ENCODE data around the gene IGFBP7.

The IGFBP7 gene

DNA sequence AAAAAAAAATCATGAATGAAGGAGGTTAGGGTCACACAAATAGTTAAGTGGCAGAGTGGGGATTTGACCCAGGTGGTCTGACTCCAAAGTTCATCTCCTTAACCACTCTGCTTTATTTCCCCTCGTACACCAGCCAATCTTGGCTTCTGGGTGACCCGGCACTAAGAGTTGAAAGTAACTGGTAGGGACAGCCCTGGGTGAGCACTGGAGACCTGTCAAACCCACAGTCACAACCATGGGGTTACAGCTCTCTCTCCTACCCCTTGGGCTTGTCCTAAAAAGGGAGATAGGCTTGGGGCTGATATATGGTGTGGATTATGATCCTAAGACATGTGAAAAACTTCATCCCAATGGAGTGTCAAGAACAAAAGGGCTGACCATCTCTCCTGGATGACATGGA, 12.5 kb downstream of the IGFBP7 start:
- no peak for DNase-seq (ENCODE audit: low spot score)

DNA sequence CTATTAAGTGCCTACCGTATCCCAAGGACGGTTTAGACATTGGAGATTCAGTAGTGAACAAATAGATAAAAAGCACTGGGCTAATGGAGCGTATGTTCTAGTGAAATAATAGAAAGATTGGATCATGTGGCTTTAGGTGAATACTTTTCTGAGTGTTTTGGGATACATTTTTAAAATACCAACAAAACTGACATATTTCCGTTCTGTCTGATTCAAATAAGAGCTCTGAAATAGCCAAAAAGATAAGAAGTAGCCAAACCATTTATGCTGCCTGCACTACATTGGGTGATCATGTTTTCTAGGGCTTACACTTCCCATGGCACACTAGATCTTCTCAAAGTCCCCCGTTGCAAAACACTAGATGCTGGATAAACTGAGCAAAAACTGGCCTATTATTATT, 14.2 kb downstream of the IGFBP7 start:
- DNase-seq (ENCODE audit: low spot score), result no peak

DNA sequence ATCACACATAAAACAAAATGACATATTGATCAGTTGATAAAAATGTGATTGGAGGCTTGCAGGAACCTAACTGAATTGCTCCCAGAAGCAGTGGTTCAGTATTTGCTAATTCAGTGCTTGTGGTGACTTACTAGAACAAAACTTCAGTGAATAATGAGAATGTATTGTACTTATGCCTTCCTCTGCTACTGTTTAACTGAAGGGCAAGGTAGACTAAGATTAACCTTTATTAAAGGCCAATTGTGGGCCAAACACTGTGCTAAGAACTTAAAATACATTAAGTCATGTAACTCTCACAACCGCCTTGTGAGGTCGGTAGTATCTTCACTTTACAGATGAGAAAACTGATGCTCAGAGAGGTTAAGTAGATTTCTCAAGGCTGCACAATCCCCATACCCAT, 14.9 kb downstream of the IGFBP7 start:
- DNase-seq (ENCODE audit: low spot score), result peak; percentile 84

- DNase-seq (ENCODE audit: low spot score), result peak; percentile 89
Observed at GRCh38 chr4:57094832-57095223, 15.4 kb downstream of the IGFBP7 start.

DNA sequence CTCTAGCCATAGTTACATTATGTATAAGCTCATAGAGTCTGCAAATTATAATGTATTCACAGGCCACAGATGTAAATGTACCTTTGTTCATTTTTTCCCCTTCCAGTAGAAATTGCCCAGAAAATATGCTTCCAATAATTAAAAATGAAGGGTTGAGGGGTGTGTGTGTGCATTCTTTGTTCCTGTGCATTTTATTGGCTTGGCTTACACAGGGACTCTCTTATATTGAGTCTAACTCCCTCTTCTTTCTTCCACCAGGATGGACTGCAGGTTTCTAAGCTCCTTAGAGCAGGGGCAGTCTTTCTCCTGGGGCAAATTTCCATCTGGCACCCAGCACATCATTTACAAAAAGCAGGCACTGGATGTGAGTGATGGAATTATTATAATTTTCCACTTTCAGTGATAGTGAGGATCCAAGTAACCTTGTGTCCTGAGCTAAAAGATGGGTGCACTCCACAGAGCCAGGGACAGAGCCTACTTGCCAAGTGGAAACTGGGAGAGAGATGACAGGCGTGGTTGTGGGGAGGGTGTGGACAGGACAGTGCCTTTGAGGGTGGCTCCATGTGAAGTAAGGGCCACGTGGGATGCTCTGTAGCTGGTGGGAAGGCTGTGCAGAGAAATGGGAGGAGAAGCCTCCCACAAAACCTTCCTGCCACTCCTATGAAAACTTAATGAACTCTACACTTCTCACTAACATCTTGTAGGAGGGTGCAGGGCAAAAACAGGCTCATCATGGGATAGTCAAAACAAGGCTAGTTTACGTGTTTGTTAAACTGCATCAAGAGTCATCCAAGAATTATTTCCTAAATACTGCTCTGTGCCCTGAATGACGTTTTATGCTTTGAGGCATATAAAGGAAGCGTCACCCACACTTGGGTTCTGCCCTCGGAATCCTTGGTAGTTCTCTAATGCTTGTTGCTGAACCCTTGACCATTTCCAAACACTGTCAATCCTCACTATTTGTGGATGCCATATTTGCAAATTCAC, 16.0 kb downstream of the IGFBP7 start:
- DNase-seq (ENCODE audit: low spot score), result no peak

DNA sequence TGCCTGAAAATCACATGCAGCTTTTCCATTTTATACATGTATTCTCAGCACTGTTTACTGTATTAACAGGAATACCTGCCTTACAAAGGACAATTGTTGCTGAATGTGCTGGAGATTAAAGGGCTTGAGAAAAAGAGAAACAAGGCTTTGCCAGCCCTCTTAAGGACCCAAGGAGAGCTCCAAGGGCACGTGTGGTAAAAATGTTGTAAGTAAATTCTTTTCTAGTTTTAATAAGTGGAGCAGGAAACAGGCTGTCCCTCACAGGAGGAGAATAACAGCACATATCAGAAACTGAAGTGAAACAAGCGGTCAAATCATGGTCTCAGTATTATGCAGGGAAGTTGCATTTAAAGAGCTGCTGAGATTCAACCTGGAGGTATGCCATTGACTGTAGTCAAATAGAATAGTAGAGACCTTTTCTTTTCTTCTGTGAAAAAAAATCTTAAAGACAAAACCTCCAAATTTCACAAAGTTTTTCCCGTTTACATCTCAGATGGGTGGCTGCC, 18.5 kb downstream of the IGFBP7 start:
- DNase-seq (ENCODE audit: low spot score), result no peak

DNA sequence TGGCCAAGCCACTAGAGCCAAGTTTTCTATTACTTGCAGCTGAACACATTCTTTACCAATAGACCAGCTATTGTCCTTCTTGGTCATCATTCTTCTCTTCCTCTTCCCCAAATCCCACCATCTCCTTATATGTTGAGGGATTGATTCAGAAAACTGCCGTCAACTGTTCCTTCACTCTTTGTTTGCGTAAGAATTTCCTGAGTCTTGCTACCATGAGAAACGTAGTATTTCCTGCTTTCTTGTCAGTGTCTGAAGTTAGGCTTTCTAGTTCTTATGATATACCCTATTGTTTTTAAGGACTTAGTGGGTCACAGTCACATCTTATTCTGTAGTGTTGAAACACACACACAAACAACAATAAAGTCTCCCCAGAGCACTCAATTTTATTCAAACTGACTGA, 20.1 kb downstream of the IGFBP7 start:
- no peak for DNase-seq (ENCODE audit: low spot score)

- peak; percentile 46 for DNase-seq (ENCODE audit: low spot score)
Observed at GRCh38 chr4:57089549-57089948, 20.6 kb downstream of the IGFBP7 start.

DNA sequence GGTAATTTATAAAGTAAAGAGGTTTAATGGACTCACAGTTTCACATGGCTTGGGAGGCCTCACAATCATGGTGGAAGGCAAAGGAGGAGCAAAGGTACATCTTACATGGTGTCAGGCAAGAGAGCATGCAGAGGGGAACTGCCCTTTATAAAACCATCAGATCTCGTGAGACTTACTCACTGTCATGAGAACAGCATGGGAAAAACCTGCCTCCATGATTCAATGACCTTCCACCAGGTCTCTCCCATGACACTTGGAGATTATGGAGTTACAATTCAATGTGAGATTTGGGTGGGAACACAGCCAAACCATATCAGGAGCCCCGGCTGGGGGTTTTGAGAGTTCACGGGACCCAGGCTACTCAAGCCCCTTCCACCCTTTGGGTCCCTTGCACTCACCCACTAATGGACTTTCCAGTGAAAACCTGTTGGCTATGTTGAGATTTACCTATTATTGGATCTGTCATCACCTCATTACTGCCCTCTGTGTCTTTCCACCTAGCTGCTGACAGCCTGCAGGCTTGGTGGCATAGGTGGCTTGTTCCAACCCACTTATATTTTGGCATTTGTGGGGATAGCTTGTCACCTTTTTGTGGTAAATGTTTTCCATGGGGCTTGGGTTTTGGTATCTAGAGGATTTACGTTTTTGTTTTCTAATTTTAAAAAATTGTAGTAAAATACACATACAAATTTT, 24.0 kb downstream of the IGFBP7 start:
- no peak for DNase-seq (ENCODE audit: low spot score)

- DNase-seq (ENCODE audit: low spot score), result no peak
Observed at GRCh38 chr4:57085278-57085677, 24.9 kb downstream of the IGFBP7 start.

DNA sequence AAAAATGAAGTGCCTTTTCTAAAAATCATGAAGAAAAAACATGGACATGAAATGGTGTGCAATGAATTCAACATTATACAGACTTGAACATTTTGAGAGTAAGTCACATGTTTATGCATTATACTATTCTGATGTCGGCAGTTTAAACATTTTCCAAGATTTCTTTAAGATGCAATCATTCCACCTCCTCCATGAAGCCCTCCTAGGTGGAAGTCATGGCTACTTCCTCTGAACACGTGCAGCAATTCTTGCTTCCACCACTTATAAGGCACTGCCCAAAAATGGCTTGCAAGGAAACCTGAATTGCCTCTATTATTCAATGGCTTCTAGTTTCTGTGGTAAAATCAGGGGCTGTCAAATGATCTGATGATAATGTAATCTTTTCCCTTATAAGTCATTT, 25.8 kb downstream of the IGFBP7 start:
- no peak for DNase-seq (ENCODE audit: low spot score)

GRCh38 chr4:57083090-57083489, 27.1 kb downstream of the IGFBP7 start:
- DNase-seq (ENCODE audit: low spot score), result no peak

- DNase-seq (ENCODE audit: low spot score), result peak; percentile 55
Observed at GRCh38 chr4:57081651-57082621, 28.2 kb downstream of the IGFBP7 start.

GRCh38 chr4:57080781-57081650, 29.2 kb downstream of the IGFBP7 start:
- peak; percentile 97 for DNase-seq (ENCODE audit: low spot score)

GRCh38 chr4:57078685-57079521, 31.3 kb downstream of the IGFBP7 start:
- DNase-seq (ENCODE audit: low spot score), result peak; percentile 92

GRCh38 chr4:57077550-57078343, 32.4 kb downstream of the IGFBP7 start:
- peak; percentile 98 for DNase-seq (ENCODE audit: low spot score)

DNA sequence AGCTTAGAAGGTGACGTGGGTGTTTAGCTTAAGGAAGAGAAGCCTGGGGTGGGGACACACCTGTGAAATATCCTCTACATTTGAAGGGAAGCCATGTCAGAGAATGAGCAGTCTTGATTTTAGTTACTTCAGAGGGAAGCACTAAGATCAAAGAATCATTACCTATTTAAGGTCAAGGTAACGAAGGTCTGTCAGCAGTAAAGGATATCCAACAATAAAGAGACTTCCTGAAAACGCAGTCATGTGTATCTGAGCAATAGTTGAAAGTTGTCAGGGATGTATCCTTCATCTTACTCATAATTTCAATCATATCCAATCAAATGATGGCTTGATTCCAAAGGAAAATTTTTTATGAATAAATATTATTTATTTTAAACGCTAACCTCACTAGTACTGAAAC, 33.5 kb downstream of the IGFBP7 start:
- DNase-seq (ENCODE audit: low spot score), result peak; percentile 56

- DNase-seq (ENCODE audit: low spot score), result peak; percentile 54
Observed at GRCh38 chr4:57075367-57075766, 34.8 kb downstream of the IGFBP7 start.

GRCh38 chr4:57074744-57075143, 35.4 kb downstream of the IGFBP7 start:
- DNase-seq (ENCODE audit: low spot score), result peak; percentile 90
